CD4-positive, alpha-beta T cell (primary cell): ENCODE measurements around the gene BCL6B. TPM values are rescaled to one million over a fixed set of nuclear protein-coding genes. Genes with fewer than 3 reads are reported as not detected.

Experiments used
- ATAC-seq: fragments of 200-7000 bp; cut with Tn5 transposase; one replicate; pipeline ENCODE4 v1.10.0; 2022; ENCODE audit warnings: mild to moderate bottlenecking; ENCODE audit not compliant: poor library complexity
- CTCF ChIA-PET: fragments of 350-600 bp; sonication (Branson Sonifier 250); formaldehyde crosslinking; loops from one replicate; lab custom pipeline; 2021; ENCODE audit warnings: antibody characterized with exemption, inconsistent platforms; lab: Charles Lee
- POLR2A ChIA-PET: fragments of 350-600 bp; sonication (Branson Sonifier 250); formaldehyde crosslinking; loops from one replicate; lab custom pipeline; 2021; ENCODE audit warnings: antibody characterized with exemption, inconsistent platforms; lab: Charles Lee
- DNase-seq, 14 experiments: peaks; one replicate each; pipeline ENCODE4 v3.0.0-alpha.2; 2013 to 2020; ENCODE audit warnings: mixed read lengths in 2 of 14
- H3K27ac ChIP-seq, 2 donors: one replicate each; pipeline versions ENCODE4 v1.5.1 to v1.7.0; 2013; ENCODE audit warnings: low read length in 2 of 2, low read depth in 1 of 2, mild to moderate bottlenecking in 1 of 2
- H3K27me3 ChIP-seq, 2 experiments: 1 replicate in 1 of 2; 2 replicates in 1 of 2; pipeline versions ENCODE4 v1.6.1 to v1.7.0; 2013; ENCODE audit warnings: low read length in 2 of 2, control low read depth in 1 of 2, mild to moderate bottlenecking in 1 of 2, moderate library complexity in 1 of 2; ENCODE audit not compliant: insufficient read depth in 2 of 2, control insufficient read depth in 1 of 2
- H3K36me3 ChIP-seq: one replicate; pipeline ENCODE4 v1.6.1; 2013; ENCODE audit warnings: low read length, control low read depth; ENCODE audit not compliant: insufficient read depth
- H3K4me1 ChIP-seq: one replicate; pipeline ENCODE4 v1.6.1; 2013; ENCODE audit warnings: low read length, control low read depth; ENCODE audit not compliant: insufficient read depth
- H3K4me3 ChIP-seq: one replicate; pipeline ENCODE4 v1.5.1; 2013; ENCODE audit warnings: mild to moderate bottlenecking, low read length, moderate library complexity
- H3K9me3 ChIP-seq, 2 experiments: 1 replicate in 1 of 2; 2 replicates in 1 of 2; pipeline versions ENCODE4 v1.6.1 to v1.7.0; 2013; ENCODE audit warnings: low read length in 2 of 2, mild to moderate bottlenecking in 2 of 2, control low read depth in 1 of 2, moderate library complexity in 1 of 2; ENCODE audit not compliant: control insufficient read depth in 1 of 2, insufficient read depth in 1 of 2
- H3K27ac Mint-ChIP-seq: one replicate; pipeline ENCODE4 v1.8.0; 2020; ENCODE audit warnings: mixed read lengths
- H3K27me3 Mint-ChIP-seq: one replicate; pipeline ENCODE4 v1.8.0; 2021; ENCODE audit warnings: mixed read lengths
- H3K36me3 Mint-ChIP-seq: one replicate; pipeline ENCODE4 v1.8.0; 2021; ENCODE audit warnings: low read depth, mixed read lengths
- H3K4me1 Mint-ChIP-seq: one replicate; pipeline ENCODE4 v1.8.0; 2021; ENCODE audit warnings: low read depth, mixed read lengths
- H3K4me3 Mint-ChIP-seq: one replicate; pipeline ENCODE4 v1.8.0; 2020; ENCODE audit warnings: mild to moderate bottlenecking, mixed read lengths
- H3K9me3 Mint-ChIP-seq: one replicate; pipeline ENCODE4 v1.8.0; 2020; ENCODE audit warnings: mixed read lengths
- intact Hi-C, 2 experiments: fragments of 100-400 bp; cut with DNase I in 1 of 2; cut with micrococcal nuclease in 1 of 2; formaldehyde crosslinking; loops; one replicate each; pipeline versions ENCODE4 v1.15.1 to v1.9.0; 2023 to 2025; cut with DNase I, micrococcal nuclease
- total RNA-seq, 174 experiments: library from RNA in 2 of 174; stranded (reverse) in 2 of 174; gene quantifications; one replicate each; pipeline ENCODE4 v1.2.3 and lab custom pipeline; 2021 to 2026
- TF ChIP-seq, protein P1 (sequence below): fragments of 200-600 bp; IDR thresholded peaks from one replicate; pipeline ENCODE4 v1.8.0; 2022; ENCODE audit warnings: antibody characterized with exemption, mild to moderate bottlenecking

Gene BCL6B
- total RNA-seq, 2 experiments from 2014 or later = not detected

DNA sequence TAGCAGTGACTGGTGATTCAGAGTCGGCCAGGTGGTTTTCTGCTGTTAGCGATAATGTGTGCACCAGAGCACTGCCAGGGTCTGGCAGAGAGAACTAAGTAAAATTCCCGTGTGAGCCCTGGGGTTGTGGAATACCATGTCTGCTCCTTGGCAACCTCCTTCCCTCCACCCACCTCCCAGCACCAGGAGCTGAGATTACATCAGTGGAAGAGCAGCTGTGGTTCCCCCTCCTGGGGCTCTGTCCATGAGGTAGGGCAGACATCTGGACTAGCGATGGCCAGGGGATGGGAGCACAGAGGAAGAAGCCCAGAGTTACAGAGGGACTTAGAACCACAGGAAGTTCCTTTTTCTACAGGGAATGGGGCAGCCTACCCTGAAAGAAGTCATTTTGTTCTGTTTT lies 41.4 kb downstream of the BCL6B start:
- H3K36me3 ChIP-seq = no peaks in the 10 kb centered on the region
- ChIA-PET CTCF (no interaction called here), POLR2A (no interaction called here)
- TF ChIP-seq, protein P1, sequence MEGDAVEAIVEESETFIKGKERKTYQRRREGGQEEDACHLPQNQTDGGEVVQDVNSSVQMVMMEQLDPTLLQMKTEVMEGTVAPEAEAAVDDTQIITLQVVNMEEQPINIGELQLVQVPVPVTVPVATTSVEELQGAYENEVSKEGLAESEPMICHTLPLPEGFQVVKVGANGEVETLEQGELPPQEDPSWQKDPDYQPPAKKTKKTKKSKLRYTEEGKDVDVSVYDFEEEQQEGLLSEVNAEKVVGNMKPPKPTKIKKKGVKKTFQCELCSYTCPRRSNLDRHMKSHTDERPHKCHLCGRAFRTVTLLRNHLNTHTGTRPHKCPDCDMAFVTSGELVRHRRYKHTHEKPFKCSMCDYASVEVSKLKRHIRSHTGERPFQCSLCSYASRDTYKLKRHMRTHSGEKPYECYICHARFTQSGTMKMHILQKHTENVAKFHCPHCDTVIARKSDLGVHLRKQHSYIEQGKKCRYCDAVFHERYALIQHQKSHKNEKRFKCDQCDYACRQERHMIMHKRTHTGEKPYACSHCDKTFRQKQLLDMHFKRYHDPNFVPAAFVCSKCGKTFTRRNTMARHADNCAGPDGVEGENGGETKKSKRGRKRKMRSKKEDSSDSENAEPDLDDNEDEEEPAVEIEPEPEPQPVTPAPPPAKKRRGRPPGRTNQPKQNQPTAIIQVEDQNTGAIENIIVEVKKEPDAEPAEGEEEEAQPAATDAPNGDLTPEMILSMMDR = no peak
- intact Hi-C loops = loop anchor here in 1 of 2 experiments (5.0 kb wide), 1 partner anchor 33 kb away; no protein-coding TSS in a partner anchor
- H3K27me3 Mint-ChIP-seq = peaks cover 14% of the 10 kb centered on the region
- H3K4me1 ChIP-seq = no peaks in the 10 kb centered on the region
- H3K27ac Mint-ChIP-seq = no peak overlapping the region
- no peak for ATAC-seq
- H3K27me3 ChIP-seq = no peaks in the 10 kb centered on the region
- peaks cover 9 to 17% of the 10 kb centered on the region in 2 experiments for H3K9me3 ChIP-seq
- DNase-seq = no peak
- H3K4me1 Mint-ChIP-seq = no peaks in the 10 kb centered on the region
- H3K9me3 Mint-ChIP-seq = peaks cover 14% of the 10 kb centered on the region
- H3K4me3 Mint-ChIP-seq = no peak overlapping the region
- H3K4me3 ChIP-seq = no peak overlapping the region
- H3K36me3 Mint-ChIP-seq = no peaks in the 10 kb centered on the region
- H3K27ac ChIP-seq = no peak overlapping the region

- POLR2A ChIA-PET = no interaction called here
- DNase-seq = no peak
- TF ChIP-seq, protein P1 = no peak
- Mint-ChIP-seq H3K9me3 (peaks cover 15% of the 10 kb centered on the region), H3K4me3 (no peak overlapping the region), H3K4me1 (no peaks in the 10 kb centered on the region), H3K36me3 (no peaks in the 10 kb centered on the region), H3K27me3 (peaks cover 9% of the 10 kb centered on the region), H3K27ac (no peak overlapping the region)
- Histone ChIP-seq H3K4me3 (no peak overlapping the region), H3K4me1 (no peaks in the 10 kb centered on the region), H3K36me3 (no peaks in the 10 kb centered on the region), H3K27me3 (no peaks in the 10 kb centered on the region), H3K27ac (no peak overlapping the region), H3K9me3 (peaks cover 13 to 17% of the 10 kb centered on the region in 2 experiments)
- no peak for ATAC-seq
- intact Hi-C loops = no loop called here
- CTCF ChIA-PET = no interaction called here
Observed at GRCh38 chr17:7067198-7067597, 44.3 kb downstream of the BCL6B start.

DNA sequence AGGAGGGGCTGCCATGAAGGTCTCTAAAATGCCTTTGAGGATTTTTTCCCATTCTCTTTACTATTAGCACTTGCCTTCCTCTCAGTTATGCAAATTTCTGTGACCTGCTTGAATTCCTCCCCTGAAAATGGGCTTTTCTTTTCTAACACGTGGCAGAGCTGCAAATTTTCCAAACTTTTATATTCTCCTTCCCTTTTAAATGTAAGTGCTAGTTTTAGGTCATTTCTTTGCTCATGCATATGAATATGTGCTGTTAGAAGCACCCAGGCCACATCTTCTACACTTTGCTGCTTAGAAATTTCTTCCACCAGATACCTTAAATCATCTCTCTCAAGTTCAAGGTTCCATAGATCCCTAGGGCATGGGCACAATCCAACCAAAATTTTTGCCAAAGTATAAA lies 45.4 kb downstream of the BCL6B start:
- TF ChIP-seq, protein P1 = no peak
- Histone ChIP-seq H3K27ac (no peak overlapping the region), H3K4me1 (no peaks in the 10 kb centered on the region), H3K36me3 (no peaks in the 10 kb centered on the region), H3K4me3 (no peak overlapping the region), H3K27me3 (no peaks in the 10 kb centered on the region), H3K9me3 (peaks cover 13 to 17% of the 10 kb centered on the region in 2 experiments)
- H3K9me3 Mint-ChIP-seq = peaks cover 15% of the 10 kb centered on the region
- H3K4me3 Mint-ChIP-seq = no peak overlapping the region
- POLR2A ChIA-PET = no interaction called here
- peaks cover 5% of the 10 kb centered on the region for H3K27me3 Mint-ChIP-seq
- CTCF ChIA-PET = no interaction called here
- no peaks in the 10 kb centered on the region for H3K36me3 Mint-ChIP-seq
- no peak overlapping the region for H3K27ac Mint-ChIP-seq
- no peak for ATAC-seq
- DNase-seq = no peak
- intact Hi-C loops = no loop called here
- no peaks in the 10 kb centered on the region for H3K4me1 Mint-ChIP-seq
